Measurements from ENCODE around the gene RPS6KA2.

The RPS6KA2 gene

DNA sequence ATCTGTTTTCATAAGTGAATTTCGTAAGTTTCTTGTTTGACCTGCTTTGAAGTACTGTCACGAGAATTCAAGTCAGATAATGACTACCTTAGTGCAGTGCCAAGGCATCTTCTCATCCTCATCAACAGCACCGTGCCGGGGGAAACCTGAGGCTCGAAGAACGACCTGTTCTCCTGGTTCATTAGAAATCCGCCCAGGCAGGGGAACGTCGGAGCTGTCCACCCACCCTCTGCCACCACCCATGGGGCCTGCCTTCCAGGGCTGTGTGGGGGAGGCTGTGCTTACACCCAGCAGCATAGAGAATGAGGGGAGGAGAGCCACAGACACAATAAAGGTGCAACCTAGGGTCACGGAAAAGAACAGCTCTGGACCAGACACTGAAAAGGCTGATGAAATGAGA lies 142.2 kb downstream of the RPS6KA2 start:
- H3K4me3 ChIP-seq (ENCODE audit: insufficient read depth, low read depth, low read length, poor library complexity, severe bottlenecking): no peak overlapping the region
- H3K4me1 ChIP-seq (ENCODE audit: control insufficient read depth, insufficient read depth, low read length, poor library complexity, severe bottlenecking): peaks cover 12% of the 10 kb centered on the region
- H3K36me3 ChIP-seq (ENCODE audit: control insufficient read depth, insufficient read depth, low read length): no peaks in the 10 kb centered on the region
- DNase-seq: no peak
- H3K27ac ChIP-seq (ENCODE audit: insufficient read depth, low read length, poor library complexity, severe bottlenecking): no peak overlapping the region
- H3K9me3 ChIP-seq (ENCODE audit: control insufficient read depth, low read length): no peaks in the 10 kb centered on the region
- no peaks in the 10 kb centered on the region for H3K27me3 ChIP-seq (replicated peaks; ENCODE audit: control insufficient read depth, insufficient read depth, low read length, poor library complexity, severe bottlenecking)

DNA sequence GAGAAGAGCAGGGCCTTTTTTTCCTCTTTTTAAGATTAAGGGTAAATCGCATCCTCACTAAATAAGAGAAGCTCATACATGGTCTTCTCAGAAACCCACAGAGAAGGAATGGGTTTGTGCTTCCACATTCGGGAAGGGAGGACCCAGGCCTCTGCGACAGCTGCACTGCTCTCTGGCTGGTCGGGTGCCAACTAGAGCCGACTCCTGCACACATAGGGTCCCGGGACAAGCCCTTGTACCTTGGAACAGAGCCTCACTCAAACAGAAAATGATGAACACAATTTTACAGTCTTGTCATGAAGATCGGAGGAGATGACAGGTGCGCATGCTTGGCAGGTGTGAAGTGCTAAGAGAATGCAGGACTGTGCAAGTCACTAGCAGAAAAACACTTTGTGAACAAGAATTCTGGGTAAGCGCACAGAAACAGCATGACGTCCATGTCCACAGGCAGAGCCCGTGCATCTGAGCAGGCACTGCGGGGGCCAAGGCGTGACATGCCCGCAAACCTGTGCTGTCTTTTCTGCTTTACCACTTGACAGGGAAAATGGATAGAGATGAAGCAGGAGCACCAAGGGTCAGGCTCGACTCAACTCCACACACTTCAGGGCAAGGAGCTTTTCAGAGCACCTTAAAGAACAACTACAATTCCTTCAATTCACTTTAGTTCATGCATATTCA lies 143.3 kb downstream of the RPS6KA2 start:
- H3K4me1 ChIP-seq (ENCODE audit: control insufficient read depth, insufficient read depth, low read length, poor library complexity, severe bottlenecking): peaks cover 9% of the 10 kb centered on the region
- H3K9me3 ChIP-seq (ENCODE audit: control insufficient read depth, low read length): no peaks in the 10 kb centered on the region
- no peak overlapping the region for H3K27ac ChIP-seq (ENCODE audit: insufficient read depth, low read length, poor library complexity, severe bottlenecking)
- no peak overlapping the region for H3K4me3 ChIP-seq (ENCODE audit: insufficient read depth, low read depth, low read length, poor library complexity, severe bottlenecking)
- H3K27me3 ChIP-seq (replicated peaks; ENCODE audit: control insufficient read depth, insufficient read depth, low read length, poor library complexity, severe bottlenecking): no peaks in the 10 kb centered on the region
- no peaks in the 10 kb centered on the region for H3K36me3 ChIP-seq (ENCODE audit: control insufficient read depth, insufficient read depth, low read length)
- no peak for DNase-seq

DNA sequence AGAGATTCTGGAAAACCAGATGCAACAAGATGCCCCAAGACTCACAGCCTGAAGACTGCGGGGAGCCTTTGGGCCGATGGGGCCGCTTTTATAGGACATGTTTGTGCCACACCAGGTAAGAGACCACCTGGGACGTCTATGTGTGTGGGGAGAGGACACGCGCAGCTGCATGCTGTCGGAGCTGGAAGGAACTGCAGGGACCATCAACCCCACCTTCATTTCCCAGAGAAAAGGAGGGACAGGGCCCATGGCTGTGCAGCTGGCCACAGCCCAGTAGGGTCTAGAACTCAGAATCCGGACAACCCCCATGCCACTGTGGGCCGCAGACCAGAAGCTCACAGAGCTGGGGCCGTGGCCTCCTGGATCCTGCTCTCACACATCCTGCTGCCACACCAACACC lies 144.0 kb downstream of the RPS6KA2 start:
- no peak for DNase-seq
- no peaks in the 10 kb centered on the region for H3K36me3 ChIP-seq (ENCODE audit: control insufficient read depth, insufficient read depth, low read length)
- H3K4me3 ChIP-seq (ENCODE audit: insufficient read depth, low read depth, low read length, poor library complexity, severe bottlenecking): no peak overlapping the region

GRCh38 chr6:166478782-166479592 lies 148.1 kb downstream of the RPS6KA2 start:
- Histone ChIP-seq H3K4me1 (ENCODE audit: control insufficient read depth, insufficient read depth, low read length, poor library complexity, severe bottlenecking) (no peaks in the 10 kb centered on the region), H3K36me3 (ENCODE audit: control insufficient read depth, insufficient read depth, low read length) (no peaks in the 10 kb centered on the region), H3K4me3 (ENCODE audit: insufficient read depth, low read depth, low read length, poor library complexity, severe bottlenecking) (no peak overlapping the region)

More for the DNA sequence above, 144.0 kb downstream of the RPS6KA2 start:
- Histone ChIP-seq H3K27ac (ENCODE audit: insufficient read depth, low read length, poor library complexity, severe bottlenecking) (no peak overlapping the region), H3K4me1 (ENCODE audit: control insufficient read depth, insufficient read depth, low read length, poor library complexity, severe bottlenecking) (peaks cover 4% of the 10 kb centered on the region), H3K27me3 (replicated peaks; ENCODE audit: control insufficient read depth, insufficient read depth, low read length, poor library complexity, severe bottlenecking) (no peaks in the 10 kb centered on the region), H3K9me3 (ENCODE audit: control insufficient read depth, low read length) (no peaks in the 10 kb centered on the region)

GRCh38 chr6:166477647-166478365 lies 149.2 kb downstream of the RPS6KA2 start:
- H3K36me3 ChIP-seq (ENCODE audit: control insufficient read depth, insufficient read depth, low read length): no peaks in the 10 kb centered on the region
- no peak overlapping the region for H3K4me3 ChIP-seq (ENCODE audit: insufficient read depth, low read depth, low read length, poor library complexity, severe bottlenecking)
- H3K27ac ChIP-seq (ENCODE audit: insufficient read depth, low read length, poor library complexity, severe bottlenecking): no peak overlapping the region
- H3K27me3 ChIP-seq (replicated peaks; ENCODE audit: control insufficient read depth, insufficient read depth, low read length, poor library complexity, severe bottlenecking): no peaks in the 10 kb centered on the region
- H3K9me3 ChIP-seq (ENCODE audit: control insufficient read depth, low read length): no peaks in the 10 kb centered on the region
- no peak for DNase-seq
- no peaks in the 10 kb centered on the region for H3K4me1 ChIP-seq (ENCODE audit: control insufficient read depth, insufficient read depth, low read length, poor library complexity, severe bottlenecking)

More at GRCh38 chr6:166478782-166479592, 148.1 kb downstream of the RPS6KA2 start:
- Histone ChIP-seq H3K27me3 (replicated peaks; ENCODE audit: control insufficient read depth, insufficient read depth, low read length, poor library complexity, severe bottlenecking) (no peaks in the 10 kb centered on the region), H3K9me3 (ENCODE audit: control insufficient read depth, low read length) (no peaks in the 10 kb centered on the region), H3K27ac (ENCODE audit: insufficient read depth, low read length, poor library complexity, severe bottlenecking) (no peak overlapping the region)
- DNase-seq: no peak

DNA sequence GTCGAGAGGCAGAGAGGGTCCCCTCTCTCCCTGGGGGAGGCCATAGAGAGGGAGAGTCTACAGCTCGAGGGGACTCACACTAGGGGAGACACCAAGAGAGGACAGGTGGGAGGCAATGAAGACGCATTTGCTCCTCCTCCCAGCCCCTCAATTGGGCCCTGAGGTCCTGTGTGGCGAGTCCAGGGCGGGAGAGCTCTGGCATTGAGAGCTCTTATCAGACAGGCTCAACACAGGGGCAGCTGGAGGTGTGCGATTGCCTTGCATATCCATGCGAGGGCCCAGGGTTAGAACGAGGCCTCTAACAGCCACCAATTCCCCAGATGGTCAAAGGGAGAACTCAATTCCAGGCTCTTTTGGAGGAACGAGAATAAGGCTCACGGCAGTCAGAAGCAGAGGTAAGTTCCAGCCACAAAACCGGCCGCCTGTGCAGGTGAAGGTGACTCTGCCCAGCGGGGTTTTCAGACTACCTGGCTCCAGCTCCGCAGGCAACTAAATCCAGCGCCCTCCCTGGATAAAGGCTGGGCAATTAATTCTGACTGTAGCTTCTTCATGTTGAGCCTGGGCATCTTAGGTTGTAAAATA lies 150.3 kb downstream of the RPS6KA2 start:
- H3K9me3 ChIP-seq (ENCODE audit: control insufficient read depth, low read length): no peaks in the 10 kb centered on the region
- H3K27ac ChIP-seq (ENCODE audit: insufficient read depth, low read length, poor library complexity, severe bottlenecking): no peak overlapping the region
- H3K36me3 ChIP-seq (ENCODE audit: control insufficient read depth, insufficient read depth, low read length): no peaks in the 10 kb centered on the region
- DNase-seq: no peak
- no peaks in the 10 kb centered on the region for H3K27me3 ChIP-seq (replicated peaks; ENCODE audit: control insufficient read depth, insufficient read depth, low read length, poor library complexity, severe bottlenecking)
- no peak overlapping the region for H3K4me3 ChIP-seq (ENCODE audit: insufficient read depth, low read depth, low read length, poor library complexity, severe bottlenecking)
- no peaks in the 10 kb centered on the region for H3K4me1 ChIP-seq (ENCODE audit: control insufficient read depth, insufficient read depth, low read length, poor library complexity, severe bottlenecking)

DNA sequence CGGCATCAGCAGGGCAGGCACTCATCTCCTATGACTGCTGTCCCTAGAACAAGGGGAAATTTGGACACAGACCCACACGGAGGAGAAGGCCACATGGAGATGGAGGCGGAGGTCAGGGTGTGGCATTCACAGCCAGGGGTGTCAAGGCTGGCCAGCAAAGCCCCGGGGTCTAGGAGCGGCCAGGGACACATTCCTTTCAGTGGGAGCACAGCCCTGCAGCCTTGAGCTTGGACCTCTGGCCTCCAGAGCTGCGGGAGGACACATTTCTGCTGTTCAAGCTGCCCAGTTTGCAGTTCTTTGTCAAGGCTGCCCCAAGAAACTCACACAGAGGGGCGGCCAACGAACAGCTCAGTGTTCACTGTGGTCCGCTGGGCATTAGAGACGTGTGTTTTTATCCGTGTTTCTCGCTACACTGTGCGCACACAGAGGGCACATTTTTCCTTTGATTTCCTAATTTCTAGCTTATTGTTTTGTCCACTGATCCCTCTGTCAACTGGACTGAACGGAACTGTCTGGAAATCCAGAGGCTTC lies 150.9 kb downstream of the RPS6KA2 start:
- no peaks in the 10 kb centered on the region for H3K36me3 ChIP-seq (ENCODE audit: control insufficient read depth, insufficient read depth, low read length)

DNA sequence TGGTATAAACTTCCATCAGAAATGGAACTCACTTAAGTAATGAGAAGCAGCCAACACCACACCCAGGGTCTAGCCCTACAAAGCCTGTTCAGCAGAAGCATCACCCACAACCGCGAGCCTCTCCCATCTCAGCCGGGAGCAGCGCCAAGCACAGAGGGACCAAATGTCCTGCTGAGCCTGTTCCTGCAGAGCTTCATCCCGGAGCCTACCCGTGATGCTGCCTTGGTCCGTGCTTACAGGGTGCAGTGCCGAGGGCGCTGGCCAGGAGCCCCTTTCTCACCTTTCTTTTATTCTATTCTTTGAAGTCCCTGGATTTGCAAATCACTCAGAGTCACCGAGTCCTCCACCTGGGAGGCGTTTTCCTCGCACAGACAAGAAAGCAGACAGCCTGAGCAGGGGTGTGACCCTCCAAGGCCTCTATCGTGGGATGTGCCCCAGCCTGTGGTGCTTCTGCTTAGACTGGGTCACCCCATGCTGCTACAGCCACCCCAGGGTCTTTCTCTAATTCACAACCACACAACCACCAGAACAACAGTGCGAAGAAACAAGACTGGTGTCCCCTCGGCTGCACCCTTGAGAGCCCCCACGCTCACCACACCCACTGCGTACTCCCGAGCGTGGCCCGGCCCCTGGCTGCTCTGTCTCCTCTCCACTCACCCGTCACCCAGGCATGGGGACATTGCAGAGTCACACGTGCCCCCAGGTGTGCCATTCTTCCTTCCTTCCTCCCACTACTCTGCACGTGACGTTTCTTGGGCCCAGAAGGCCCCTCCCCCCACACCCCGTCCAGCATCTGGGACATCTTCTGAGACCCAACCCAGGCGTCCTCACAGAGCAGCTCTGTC lies 152.1 kb downstream of the RPS6KA2 start:
- Histone ChIP-seq H3K27ac (ENCODE audit: insufficient read depth, low read length, poor library complexity, severe bottlenecking) (no peak overlapping the region), H3K9me3 (ENCODE audit: control insufficient read depth, low read length) (no peaks in the 10 kb centered on the region), H3K4me1 (ENCODE audit: control insufficient read depth, insufficient read depth, low read length, poor library complexity, severe bottlenecking) (no peaks in the 10 kb centered on the region), H3K36me3 (ENCODE audit: control insufficient read depth, insufficient read depth, low read length) (no peaks in the 10 kb centered on the region), H3K4me3 (ENCODE audit: insufficient read depth, low read depth, low read length, poor library complexity, severe bottlenecking) (no peak overlapping the region), H3K27me3 (replicated peaks; ENCODE audit: control insufficient read depth, insufficient read depth, low read length, poor library complexity, severe bottlenecking) (no peaks in the 10 kb centered on the region)
- DNase-seq: no peak

More for the DNA sequence above, 150.9 kb downstream of the RPS6KA2 start:
- Histone ChIP-seq H3K27ac (ENCODE audit: insufficient read depth, low read length, poor library complexity, severe bottlenecking) (no peak overlapping the region), H3K27me3 (replicated peaks; ENCODE audit: control insufficient read depth, insufficient read depth, low read length, poor library complexity, severe bottlenecking) (no peaks in the 10 kb centered on the region), H3K4me3 (ENCODE audit: insufficient read depth, low read depth, low read length, poor library complexity, severe bottlenecking) (no peak overlapping the region), H3K4me1 (ENCODE audit: control insufficient read depth, insufficient read depth, low read length, poor library complexity, severe bottlenecking) (no peaks in the 10 kb centered on the region), H3K9me3 (ENCODE audit: control insufficient read depth, low read length) (no peaks in the 10 kb centered on the region)
- no peak for DNase-seq

DNA sequence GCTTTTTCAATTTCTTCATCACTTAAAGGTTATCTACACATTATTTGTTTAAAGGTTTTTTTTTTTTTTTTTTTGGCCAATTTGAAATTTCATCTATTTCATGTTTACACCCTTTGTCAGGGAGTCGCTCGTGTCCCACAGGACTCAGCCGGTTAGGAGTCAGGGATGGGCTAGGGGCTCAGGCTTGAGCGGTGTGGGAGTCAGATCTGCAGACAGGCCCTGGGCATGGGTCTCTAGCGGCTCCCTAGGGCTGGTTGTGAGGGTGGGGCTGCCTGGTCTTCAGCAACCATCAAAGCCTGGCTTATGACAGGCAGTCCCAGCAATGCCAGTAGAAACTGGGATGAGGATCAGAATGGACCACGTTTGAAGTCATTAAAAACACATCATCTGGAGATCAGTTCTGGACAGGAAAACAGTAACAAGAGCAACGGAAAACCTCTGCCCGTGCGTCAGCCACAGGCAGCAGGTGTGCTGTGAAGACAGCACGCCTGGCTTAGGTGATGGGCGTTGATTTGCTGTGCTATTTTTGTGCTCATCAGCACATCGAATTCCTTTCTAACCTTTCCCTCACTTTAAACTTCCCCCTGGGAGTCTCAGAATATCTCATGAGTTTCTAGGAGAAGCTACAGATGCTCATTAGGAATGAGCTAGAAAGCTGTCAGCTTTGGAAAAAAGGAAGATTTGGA lies 153.0 kb downstream of the RPS6KA2 start:
- Histone ChIP-seq H3K27me3 (replicated peaks; ENCODE audit: control insufficient read depth, insufficient read depth, low read length, poor library complexity, severe bottlenecking) (no peaks in the 10 kb centered on the region), H3K4me3 (ENCODE audit: insufficient read depth, low read depth, low read length, poor library complexity, severe bottlenecking) (no peak overlapping the region), H3K36me3 (ENCODE audit: control insufficient read depth, insufficient read depth, low read length) (no peaks in the 10 kb centered on the region), H3K27ac (ENCODE audit: insufficient read depth, low read length, poor library complexity, severe bottlenecking) (no peak overlapping the region), H3K4me1 (ENCODE audit: control insufficient read depth, insufficient read depth, low read length, poor library complexity, severe bottlenecking) (no peaks in the 10 kb centered on the region), H3K9me3 (ENCODE audit: control insufficient read depth, low read length) (no peaks in the 10 kb centered on the region)
- no peak for DNase-seq
